ENCODE data around the gene CCL28. TPM values are rescaled to one million over a fixed set of nuclear protein-coding genes. Genes with fewer than 3 reads are reported as not detected.
"Not testable (repeated sequence)": the region's sequence is repeated elsewhere in the genome, so short reads cannot be mapped to it uniquely, and the experiment has no call there.

CCL28 gene, protein sequence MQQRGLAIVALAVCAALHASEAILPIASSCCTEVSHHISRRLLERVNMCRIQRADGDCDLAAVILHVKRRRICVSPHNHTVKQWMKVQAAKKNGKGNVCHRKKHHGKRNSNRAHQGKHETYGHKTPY
- 2.3 TPM for total RNA-seq

GRCh38 chr5:43412156-43412555 is at the start of gene CCL28:
Gene CCL28, minus strand, starts transcription at chr5:43412391. Its CDS starts 75 bp downstream, at chr5:43412316.
- ATAC-seq, result no peak

GRCh38 chr5:43461066-43461465 is 48.9 kb upstream of the CCL28 start:
- no peak for ATAC-seq
- DNase-seq (ENCODE audit: low spot score), result no peak

More at GRCh38 chr5:43412156-43412555, at the start of gene CCL28:
- no peak for DNase-seq (ENCODE audit: low spot score)

- ATAC-seq (no peak), DNase-seq (ENCODE audit: low spot score) (no peak)
Observed at GRCh38 chr5:43456556-43456955, 44.4 kb upstream of the CCL28 start.

- DNase-seq (ENCODE audit: low spot score); ATAC-seq: not testable (repeated sequence)
Observed at GRCh38 chr5:43441575-43441974, 29.4 kb upstream of the CCL28 start.

GRCh38 chr5:43437062-43437660 is 25.0 kb upstream of the CCL28 start:
- ATAC-seq (no peak), DNase-seq (ENCODE audit: low spot score) (no peak)

DNA sequence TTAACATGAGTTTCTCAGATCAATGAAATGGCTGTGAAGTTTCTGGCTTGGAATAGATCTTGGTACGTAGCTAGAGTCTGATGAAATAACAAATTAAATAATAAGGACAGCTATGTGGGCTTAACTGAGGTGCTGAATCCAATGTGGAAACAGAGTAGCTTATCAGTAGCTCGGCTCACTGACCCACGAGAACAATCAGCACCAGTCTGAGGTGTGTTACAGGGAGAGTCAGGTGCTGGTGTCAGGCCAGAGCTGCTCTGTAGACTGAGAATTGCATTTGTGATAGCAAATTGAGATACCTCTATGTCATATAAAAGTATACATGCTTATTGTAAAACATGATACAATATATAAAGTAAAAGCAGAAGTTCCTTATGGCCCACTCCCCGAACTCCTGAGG is 21.2 kb upstream of the CCL28 start:
- ATAC-seq (peak; percentile 49), DNase-seq (ENCODE audit: low spot score) (no peak)

DNA sequence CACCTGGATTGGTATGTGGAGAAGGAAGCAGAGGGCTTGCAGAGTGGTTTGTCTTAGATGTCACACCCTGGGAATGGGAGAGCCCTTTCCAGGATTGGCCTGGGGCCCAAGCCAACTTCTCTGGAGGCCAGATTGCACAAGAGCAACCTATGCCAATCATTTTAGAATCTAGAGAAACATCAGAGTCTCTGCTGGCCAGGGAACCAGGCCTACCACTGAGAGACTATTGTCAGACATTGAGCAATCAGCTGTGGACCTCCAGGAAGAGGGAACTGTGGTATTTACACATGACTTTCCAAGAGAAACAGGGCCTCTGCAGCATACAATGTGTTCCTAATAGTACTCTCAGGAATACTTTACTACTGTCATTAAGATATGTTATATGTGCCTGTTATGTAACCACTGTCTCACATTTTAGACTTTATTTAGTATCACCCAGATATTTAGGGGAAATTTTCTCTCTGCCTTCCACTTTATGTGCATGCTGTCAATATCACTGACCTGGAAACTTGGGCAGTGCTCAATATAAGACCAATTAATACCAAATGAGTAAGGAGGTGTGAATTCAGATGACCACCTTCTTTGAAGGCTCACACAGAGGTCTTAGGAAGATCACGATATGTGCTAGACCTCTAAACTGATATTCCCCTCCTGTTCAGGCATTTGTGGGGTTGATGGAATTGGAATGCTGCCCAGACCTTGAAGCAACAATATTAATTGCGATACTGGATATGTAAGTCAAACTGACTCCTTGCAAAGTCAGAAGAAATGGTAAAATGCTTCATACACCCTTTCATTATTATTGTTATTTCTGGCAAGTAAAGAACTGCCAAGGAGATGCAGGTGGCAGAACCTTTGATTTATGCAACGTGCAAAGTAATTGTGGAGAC is 20.5 kb upstream of the CCL28 start:
- DNase-seq (ENCODE audit: low spot score) (peak; percentile 85), ATAC-seq (peak; percentile 92)

DNA sequence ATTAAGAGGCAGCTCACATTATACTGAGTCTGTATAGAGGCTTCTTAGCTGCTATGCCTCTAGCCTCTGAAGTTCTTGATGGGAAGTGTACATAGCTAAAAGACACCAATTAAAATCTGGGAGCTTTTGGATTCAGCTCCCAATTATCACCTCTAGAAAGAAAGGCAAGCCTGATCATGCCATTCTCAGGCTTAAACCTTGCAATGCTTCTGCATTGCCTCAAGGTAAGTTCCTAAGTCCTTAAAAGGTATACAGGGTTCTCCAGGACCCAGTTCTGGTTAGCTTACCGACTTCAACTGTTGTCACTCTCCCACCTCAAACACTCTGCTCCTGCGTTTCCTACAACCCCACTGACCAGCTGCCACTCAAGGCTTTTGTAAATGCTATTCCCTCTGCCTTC is 17.5 kb upstream of the CCL28 start:
- ATAC-seq (no peak), DNase-seq (ENCODE audit: low spot score) (no peak)

GRCh38 chr5:43429016-43429415 is 16.8 kb upstream of the CCL28 start:
- DNase-seq (ENCODE audit: low spot score) (peak; percentile 54), ATAC-seq (peak; percentile 39)

DNA sequence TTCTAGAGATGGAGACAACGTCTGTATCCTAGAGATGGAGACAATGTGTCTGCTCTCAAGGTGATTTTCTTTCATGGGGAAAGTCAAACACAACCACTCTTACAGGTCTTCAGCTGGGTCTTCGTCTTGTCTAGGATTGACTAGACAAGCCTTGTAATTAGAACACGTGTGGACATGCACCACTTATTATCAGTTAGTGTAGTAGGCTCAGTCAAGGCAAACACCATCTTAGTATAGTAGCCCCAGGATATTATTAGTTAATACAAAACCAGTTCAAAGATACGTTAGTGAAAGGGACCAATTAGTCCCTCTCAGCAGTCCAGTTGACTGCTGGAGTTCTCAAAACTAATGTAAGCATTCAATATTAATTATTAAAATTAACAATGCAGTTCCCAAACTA is 15.1 kb upstream of the CCL28 start:
- no peak for DNase-seq (ENCODE audit: low spot score)

GRCh38 chr5:43425983-43426382 is 13.8 kb upstream of the CCL28 start:
- DNase-seq (ENCODE audit: low spot score) (no peak), ATAC-seq (no peak)

More for the DNA sequence above, 15.1 kb upstream of the CCL28 start:
- no peak for ATAC-seq

- ATAC-seq; DNase-seq (ENCODE audit: low spot score): not testable (repeated sequence)
Observed at GRCh38 chr5:43423086-43423485, 10.9 kb upstream of the CCL28 start.

DNA sequence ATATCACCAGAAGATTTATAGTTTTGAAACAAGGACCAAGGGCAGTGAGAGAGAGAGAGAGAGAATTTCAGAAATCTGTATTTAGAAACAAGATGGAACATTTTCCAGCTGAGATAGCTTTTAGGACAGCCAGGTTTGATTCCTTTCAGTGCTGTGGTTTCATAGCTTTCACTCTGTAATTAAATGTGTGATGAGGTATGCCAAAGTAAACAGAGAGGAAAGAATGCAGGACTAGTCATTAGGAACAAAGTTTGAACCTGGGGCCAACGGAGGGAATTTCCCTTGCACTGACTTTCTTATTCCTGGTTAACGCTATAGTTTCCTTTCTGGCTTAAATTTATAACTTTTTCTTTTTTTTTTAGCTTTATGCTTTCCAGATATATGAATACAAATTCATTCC is 10.0 kb upstream of the CCL28 start:
- no peak for DNase-seq (ENCODE audit: low spot score)
- ATAC-seq, result peak; percentile 97

DNA sequence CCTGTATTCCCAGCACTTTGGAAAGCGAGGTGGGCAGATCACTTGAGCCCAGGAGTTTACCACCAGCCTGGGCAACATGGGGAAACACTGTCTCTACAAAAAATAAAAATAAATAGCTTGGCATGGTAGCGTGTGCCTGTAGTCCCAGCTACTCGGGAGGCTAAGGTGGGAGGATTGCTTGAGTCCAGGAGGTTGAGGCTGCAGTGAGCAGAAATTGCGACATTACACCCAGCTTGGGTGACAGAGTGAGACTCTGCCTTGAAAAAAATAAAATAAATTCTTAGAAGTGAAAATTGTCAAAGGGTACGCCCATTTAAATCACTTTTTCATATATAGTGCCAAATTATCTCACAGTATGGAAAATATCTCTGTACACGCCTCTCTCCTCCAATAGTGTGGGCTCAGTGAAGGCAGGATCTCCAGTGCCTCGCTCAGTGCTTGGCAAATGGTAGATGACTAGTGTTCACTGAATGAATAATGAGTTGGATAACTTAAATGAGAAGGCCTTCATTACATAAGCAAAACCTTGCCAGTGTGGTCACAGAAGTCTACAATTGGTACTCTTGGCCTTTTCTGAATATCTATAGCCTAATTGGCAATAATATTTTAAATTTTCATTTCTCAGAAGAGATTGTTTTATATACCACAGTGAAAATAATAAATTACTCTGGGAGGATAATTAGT is 9.4 kb upstream of the CCL28 start:
- peak; percentile 34 for ATAC-seq
- DNase-seq (ENCODE audit: low spot score), result no peak

GRCh38 chr5:43420241-43420640 is 8.1 kb upstream of the CCL28 start:
- ATAC-seq (no peak), DNase-seq (ENCODE audit: low spot score) (no peak)

GRCh38 chr5:43418561-43418960 is 6.4 kb upstream of the CCL28 start:
- no peak for DNase-seq (ENCODE audit: low spot score)
- ATAC-seq, result no peak

- ATAC-seq (no peak), DNase-seq (ENCODE audit: low spot score) (no peak)
Observed at GRCh38 chr5:43416803-43417394, 4.7 kb upstream of the CCL28 start.

DNA sequence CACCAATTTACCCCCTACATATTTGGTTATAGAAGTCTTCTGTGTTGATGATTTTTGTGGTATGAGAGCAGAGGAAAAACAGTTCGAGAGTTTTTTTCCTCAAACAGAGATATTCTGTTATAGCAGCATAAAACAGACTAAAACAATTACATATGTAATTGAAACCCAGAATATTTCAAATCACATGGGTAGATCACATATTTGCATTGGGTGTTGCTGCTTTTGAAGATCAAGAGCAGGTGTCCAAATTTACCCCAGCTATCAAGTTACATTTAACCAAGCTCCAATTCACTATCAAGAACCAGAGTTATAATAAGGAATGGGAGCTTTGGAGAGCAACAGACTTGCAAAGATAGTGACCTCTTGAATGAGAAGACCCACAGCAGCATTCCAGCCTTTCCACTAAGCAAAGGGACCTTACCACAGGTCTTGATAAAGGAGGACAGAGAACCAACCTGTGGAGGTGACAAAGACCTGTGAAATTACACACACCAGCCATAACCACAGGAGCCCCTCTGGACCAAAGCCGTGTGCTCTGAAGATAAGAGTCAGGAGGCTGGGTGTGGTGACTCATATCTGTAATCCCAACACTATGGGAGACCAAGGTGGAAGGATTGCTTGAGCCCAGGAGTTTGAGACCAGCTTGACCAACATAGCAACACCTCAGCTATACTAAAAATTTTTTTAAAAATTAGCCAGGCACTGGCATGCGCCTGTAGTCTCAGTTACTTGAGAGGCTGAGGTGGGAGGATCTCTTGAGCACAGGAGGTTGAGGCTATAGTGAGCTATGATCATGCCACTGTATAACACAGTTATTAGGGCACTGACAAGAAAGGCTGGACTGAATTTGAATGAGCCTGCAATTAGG is 4.0 kb upstream of the CCL28 start:
- ATAC-seq (no peak), DNase-seq (ENCODE audit: low spot score) (no peak)

- DNase-seq (ENCODE audit: low spot score) (no peak), ATAC-seq (no peak)
Observed at GRCh38 chr5:43413966-43414365, 1.8 kb upstream of the CCL28 start.

DNA sequence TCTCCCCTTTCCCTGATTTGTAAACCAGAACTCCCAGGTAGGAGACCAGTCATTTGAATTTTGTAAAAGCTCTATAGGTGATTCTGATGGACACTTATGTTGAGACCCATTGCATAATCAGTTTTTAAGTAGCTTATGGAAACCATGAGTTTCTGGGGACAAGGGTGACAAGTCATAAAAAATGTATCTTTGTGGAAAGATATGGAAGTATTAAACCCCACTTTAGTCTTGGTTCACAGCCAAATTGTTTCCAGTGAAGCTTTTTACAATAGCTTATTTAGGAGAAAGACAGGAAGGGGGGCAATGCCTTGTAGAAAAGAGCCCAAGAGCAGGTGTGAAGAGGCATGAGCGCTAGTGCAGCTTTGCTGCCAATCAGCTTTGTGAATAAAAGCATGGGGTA is 453 bp upstream of the CCL28 start:
- no peak for ATAC-seq
- DNase-seq (ENCODE audit: low spot score), result no peak
